Body of pancreas (tissue), 4 donors: ENCODE measurements around the gene GUCY2D. TPM values are rescaled to one million over a fixed set of nuclear protein-coding genes. Genes with fewer than 3 reads are reported as not detected.
"Not testable (repeated sequence)": the region's sequence is repeated elsewhere in the genome, so short reads cannot be mapped to it uniquely, and the experiment has no call there.

Experiments used
- ATAC-seq: fragments of 150-250 bp; one replicate; pipeline ENCODE4 v1.9.1; 2016
- DNase-seq, 4 donors: peaks; one replicate each; pipeline ENCODE4 v3.0.0-alpha.2; 2019
- H3K27ac ChIP-seq, 4 donors: fragments of 200-600 bp; sonication (generic); 1 replicate in 3 of 4; 2 replicates in 1 of 4; pipeline versions ENCODE4 v1.5.1 to v1.6.1; 2016 to 2019; ENCODE audit warnings: mild to moderate bottlenecking in 1 of 4, mixed read lengths in 1 of 4, moderate library complexity in 1 of 4
- H3K27me3 ChIP-seq, 2 donors: fragments of 200-600 bp; sonication (generic); one replicate each; pipeline ENCODE4 v1.6.0; 2016; ENCODE audit warnings: mild to moderate bottlenecking in 1 of 2
- H3K36me3 ChIP-seq, 2 donors: fragments of 200-600 bp; sonication (generic); replicated peaks in 1 of 2; 2 replicates each; pipeline ENCODE4 v1.5.1; 2016; ENCODE audit warnings: low read depth in 2 of 2; ENCODE audit not compliant: insufficient read depth in 1 of 2
- H3K4me1 ChIP-seq: fragments of 200-600 bp; sonication (generic); one replicate; pipeline ENCODE4 v1.6.0; 2016
- H3K4me3 ChIP-seq, 2 donors: fragments of 200-600 bp; sonication (generic); 1 replicate in 1 of 2; 2 replicates in 1 of 2; pipeline ENCODE4 v1.5.1; 2016 to 2019
- H3K9me3 ChIP-seq, 3 donors: fragments of 200-600 bp; sonication (generic); 1 replicate in 2 of 3; 2 replicates in 1 of 3; pipeline ENCODE4 v1.5.1; 2016
- POLR2A ChIP-seq, 3 donors: fragments of 450-650 bp; IDR thresholded peaks; one replicate each; pipeline ENCODE4 v1.6.1; 2016; ENCODE audit warnings: antibody characterized with exemption in 3 of 3, mild to moderate bottlenecking in 2 of 3
- WGBS, 2 donors: methylation state at CpG; one replicate each; pipeline ENCODE4 v1.1.5; 2017; 5-methylcytosine and 5-hydroxymethylcytosine counted together
- intact Hi-C: fragments of 100-400 bp; cut with DNase I; formaldehyde crosslinking; loops from one replicate; pipeline ENCODE4 v1.15.1; 2023
- total RNA-seq, 2 donors: library from RNA; depleted of rRNA; stranded (reverse); fragments of >200 nt; gene quantifications; one replicate each; pipeline ENCODE4 v1.1.0, GENCODE V29; 2016
- TF ChIP-seq, protein P1 (sequence below), 7 experiments: fragments of 450-650 bp in 4 of 7; fragments of 200-600 bp in 3 of 7; sonication (generic) in 3 of 7; IDR thresholded peaks; one replicate each; pipeline ENCODE4 v1.5.1; 2016 to 2019; ENCODE audit warnings: antibody characterized with exemption in 7 of 7

The GUCY2D gene
- total RNA-seq, 2 donors from 2014 or later = not detected

DNA sequence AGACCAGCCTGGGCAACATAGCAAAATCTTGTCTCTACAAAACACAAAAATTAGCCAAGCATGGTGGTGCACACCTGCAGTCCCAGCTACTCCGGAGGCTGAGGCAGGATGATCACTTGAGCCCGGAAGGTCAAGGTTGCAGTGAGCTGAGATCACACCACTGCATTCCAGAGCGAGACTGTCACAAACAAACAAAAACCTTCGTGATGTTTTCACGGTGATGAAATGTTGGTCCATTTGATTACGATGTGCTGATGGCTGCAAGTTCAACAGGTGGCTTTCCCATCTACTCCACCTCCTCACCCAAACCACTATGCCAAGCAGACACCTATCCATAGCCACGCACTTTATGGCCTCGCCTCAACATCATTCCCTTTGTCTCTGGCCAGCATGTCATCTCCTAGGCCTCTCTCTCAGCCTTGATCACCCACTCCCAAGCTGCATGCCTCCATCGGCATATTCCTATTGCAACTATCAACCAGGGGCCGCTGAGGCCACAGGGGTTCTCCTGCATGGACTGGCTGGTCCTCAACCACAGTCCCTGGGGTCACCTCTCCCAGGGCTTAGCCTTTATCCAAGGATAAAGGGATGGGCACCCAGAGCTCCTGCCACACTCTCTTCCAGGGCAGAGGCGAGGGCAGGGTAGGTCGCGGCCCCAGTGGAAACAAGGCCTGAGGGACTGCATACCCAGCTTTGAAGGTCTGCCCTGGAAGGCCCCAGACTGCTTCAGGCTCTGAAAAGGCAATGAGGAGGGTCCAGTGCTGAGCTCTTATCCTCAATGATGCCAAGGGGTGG is 19.3 kb downstream of the GUCY2D start:
- TF ChIP-seq POLR2A (IDR thresholded peaks at IDR 0.05) = no peak
- TF ChIP-seq, protein P1, sequence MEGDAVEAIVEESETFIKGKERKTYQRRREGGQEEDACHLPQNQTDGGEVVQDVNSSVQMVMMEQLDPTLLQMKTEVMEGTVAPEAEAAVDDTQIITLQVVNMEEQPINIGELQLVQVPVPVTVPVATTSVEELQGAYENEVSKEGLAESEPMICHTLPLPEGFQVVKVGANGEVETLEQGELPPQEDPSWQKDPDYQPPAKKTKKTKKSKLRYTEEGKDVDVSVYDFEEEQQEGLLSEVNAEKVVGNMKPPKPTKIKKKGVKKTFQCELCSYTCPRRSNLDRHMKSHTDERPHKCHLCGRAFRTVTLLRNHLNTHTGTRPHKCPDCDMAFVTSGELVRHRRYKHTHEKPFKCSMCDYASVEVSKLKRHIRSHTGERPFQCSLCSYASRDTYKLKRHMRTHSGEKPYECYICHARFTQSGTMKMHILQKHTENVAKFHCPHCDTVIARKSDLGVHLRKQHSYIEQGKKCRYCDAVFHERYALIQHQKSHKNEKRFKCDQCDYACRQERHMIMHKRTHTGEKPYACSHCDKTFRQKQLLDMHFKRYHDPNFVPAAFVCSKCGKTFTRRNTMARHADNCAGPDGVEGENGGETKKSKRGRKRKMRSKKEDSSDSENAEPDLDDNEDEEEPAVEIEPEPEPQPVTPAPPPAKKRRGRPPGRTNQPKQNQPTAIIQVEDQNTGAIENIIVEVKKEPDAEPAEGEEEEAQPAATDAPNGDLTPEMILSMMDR (IDR thresholded peaks at IDR 0.05) = no peak
- 86 to 90% methylated on average over 12 to 13 of the region's 13 CpGs for WGBS, 2 donors
- DNase-seq (no peak), ATAC-seq (no peak)
- no peak overlapping the region for H3K4me3 ChIP-seq
- no peaks in the 10 kb centered on the region for H3K9me3 ChIP-seq
- intact Hi-C loops = no loop called here
- no peaks in the 10 kb centered on the region for H3K27me3 ChIP-seq
- H3K36me3 ChIP-seq = no peaks in the 10 kb centered on the region
- H3K27ac ChIP-seq = no peak overlapping the region
- H3K4me1 ChIP-seq = peaks cover 5% of the 10 kb centered on the region

DNA sequence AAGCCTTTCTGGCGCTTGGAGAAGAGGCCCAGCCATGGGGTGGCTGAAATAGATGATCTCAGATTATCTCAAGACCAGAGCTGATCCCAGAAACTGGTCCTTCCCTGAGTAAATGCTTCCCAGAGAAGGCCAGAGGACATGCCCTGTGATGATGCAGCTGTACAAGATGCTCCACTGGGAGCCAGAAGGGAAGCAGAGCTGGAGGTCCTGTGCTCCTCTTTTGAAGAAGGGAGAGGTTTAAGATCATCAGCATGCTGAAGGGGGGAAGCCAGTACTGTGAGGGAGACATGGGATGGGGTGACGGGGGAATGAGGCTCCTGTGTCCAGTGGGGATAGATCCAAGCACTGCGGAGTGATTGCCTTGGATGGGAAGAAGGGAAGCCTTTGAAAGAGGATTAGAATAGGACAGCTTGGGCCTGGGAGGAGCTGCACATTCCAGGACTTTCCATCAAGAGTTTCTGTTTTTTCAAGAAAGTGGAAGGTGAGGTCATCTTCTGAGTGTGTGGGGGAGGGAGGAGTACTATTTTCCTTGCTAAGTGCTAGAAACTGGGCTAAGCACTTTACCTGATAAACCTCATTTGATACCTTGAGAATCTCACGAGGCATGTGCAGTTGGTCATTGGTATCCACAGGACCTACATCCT is 20.1 kb downstream of the GUCY2D start:
- DNase-seq (no peak), ATAC-seq (no peak)
- no peak overlapping the region for H3K4me3 ChIP-seq
- no peaks in the 10 kb centered on the region for H3K27me3 ChIP-seq
- H3K4me1 ChIP-seq = no peaks in the 10 kb centered on the region
- WGBS, 2 donors = 87 to 88% methylated on average over 4 of the region's 4 CpGs
- intact Hi-C loops = no loop called here
- TF ChIP-seq POLR2A (IDR thresholded peaks at IDR 0.05) = no peak
- TF ChIP-seq, protein P1 (IDR thresholded peaks at IDR 0.05) = no peak
- H3K36me3 ChIP-seq = no peaks in the 10 kb centered on the region
- H3K27ac ChIP-seq = no peak overlapping the region
- H3K9me3 ChIP-seq = no peaks in the 10 kb centered on the region

DNA sequence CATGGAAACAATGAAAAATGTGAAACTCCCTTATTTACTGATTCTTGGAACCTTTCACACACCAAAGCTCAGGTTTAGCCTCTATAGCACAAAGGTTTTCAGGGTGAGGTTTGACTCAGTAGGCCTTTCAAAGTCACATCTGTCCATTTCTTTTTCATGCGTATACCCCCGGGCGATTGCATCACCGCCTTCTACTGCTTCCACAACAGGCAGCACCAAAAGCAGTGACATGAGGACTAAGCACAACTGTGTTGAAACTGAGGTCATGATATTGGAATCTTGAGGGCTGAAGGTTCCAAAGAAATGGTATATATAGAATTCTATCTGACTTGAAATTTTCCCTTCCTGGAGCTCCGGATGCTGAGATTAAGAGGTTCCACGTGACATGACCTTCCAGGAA is 21.7 kb downstream of the GUCY2D start:
- DNase-seq, ATAC-seq, H3K27me3 ChIP-seq, intact Hi-C loops, H3K9me3 ChIP-seq, H3K27ac ChIP-seq, H3K36me3 ChIP-seq, H3K4me1 ChIP-seq, H3K4me3 ChIP-seq: not testable (repeated sequence)
- 77 to 85% methylated on average over 6 of the region's 6 CpGs for WGBS, 2 donors

DNA sequence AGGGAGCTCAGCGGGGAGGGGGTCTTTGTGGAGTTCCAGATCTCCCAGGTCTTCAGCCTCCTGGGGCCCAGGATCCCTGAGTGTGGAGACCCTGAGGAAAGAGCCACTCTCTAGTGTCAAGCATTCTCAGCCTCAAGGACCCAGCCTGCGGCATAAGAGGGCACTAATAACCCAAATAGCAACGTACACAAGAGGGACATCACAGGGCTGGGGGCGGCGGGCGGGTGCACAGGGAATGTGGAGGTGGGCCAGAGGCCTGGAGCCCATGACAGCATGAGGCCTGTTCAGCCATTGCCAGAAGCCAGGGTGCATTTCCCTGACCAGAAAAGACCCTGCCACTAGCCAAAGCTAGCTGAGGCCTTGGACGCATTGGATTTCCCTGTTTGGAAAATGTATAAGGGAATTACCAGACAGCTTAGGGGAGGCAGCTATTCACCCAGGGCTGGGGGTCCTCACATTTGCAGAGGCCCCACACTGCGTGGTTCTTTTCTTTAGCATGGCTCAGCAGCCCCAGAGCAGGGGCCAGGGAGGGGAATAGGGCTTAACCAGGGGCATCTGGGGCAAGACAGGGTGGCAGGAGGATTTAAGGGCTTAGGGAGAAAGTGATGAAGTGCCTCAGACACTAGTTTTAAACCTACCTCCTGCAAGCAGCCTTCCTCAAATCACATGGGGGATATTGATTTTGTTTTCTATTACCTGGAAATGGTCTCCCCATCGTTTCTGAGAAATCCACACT is 22.9 kb downstream of the GUCY2D start:
- H3K4me3 ChIP-seq = no peak overlapping the region
- intact Hi-C loops = no loop called here
- no peak for DNase-seq
- no peaks in the 10 kb centered on the region for H3K27me3 ChIP-seq
- TF ChIP-seq, protein P1 (IDR thresholded peaks at IDR 0.05) = no peak
- no peak for TF ChIP-seq POLR2A (IDR thresholded peaks at IDR 0.05)
- no peak overlapping the region for H3K27ac ChIP-seq
- WGBS, 2 donors = 70 to 84% methylated on average over 4 to 9 of the region's 9 CpGs
- no peaks in the 10 kb centered on the region for H3K4me1 ChIP-seq
- no peaks in the 10 kb centered on the region for H3K9me3 ChIP-seq
- H3K36me3 ChIP-seq = no peaks in the 10 kb centered on the region
- no peak for ATAC-seq

DNA sequence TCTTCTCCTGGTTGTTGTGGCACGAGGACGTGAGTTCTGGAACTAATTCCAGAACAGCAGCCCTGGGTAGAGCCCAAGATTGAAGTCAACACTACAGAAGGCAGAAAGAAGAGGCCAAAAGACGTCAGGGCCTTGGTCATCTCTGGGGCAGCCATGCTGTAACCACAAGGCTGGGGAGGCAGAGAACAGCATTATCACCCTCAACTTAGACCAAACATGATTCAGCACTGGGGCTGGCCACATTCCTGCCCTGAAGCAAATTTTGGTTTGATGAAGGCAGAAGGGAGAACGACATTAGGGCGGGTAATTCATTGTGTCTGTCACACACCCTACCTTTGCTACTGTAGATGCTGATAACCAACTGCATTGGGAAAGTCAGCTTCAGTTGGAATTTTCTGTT is 26.7 kb downstream of the GUCY2D start:
- 63 to 70% methylated on average over 5 of the region's 5 CpGs for WGBS, 2 donors

More for the DNA sequence above, 26.7 kb downstream of the GUCY2D start:
- Histone ChIP-seq H3K36me3 (no peaks in the 10 kb centered on the region), H3K9me3 (no peaks in the 10 kb centered on the region), H3K4me1 (no peaks in the 10 kb centered on the region), H3K27ac (no peak overlapping the region), H3K4me3 (no peak overlapping the region), H3K27me3 (no peaks in the 10 kb centered on the region)
- ATAC-seq = no peak
- intact Hi-C loops = no loop called here
- no peak for TF ChIP-seq POLR2A (IDR thresholded peaks at IDR 0.05)
- TF ChIP-seq, protein P1 (IDR thresholded peaks at IDR 0.05) = no peak
- DNase-seq = no peak
